Measurements from ENCODE around the gene PDZD2. TPM values are rescaled to one million over a fixed set of nuclear protein-coding genes. Genes with fewer than 3 reads are reported as not detected.

PDZD2 gene
- total and polyA plus RNA-seq, 4 donors = 2.8 to 18.0 (median 5.3) TPM

GRCh38 chr5:31626604-31627234 is 12.2 kb upstream of the PDZD2 start:
- no peak overlapping the region for H3K27ac ChIP-seq (ENCODE audit: low read depth in 1 of 2, low read length in 2 of 2)
- H3K9me3 ChIP-seq (ENCODE audit: control insufficient read depth, low read length) = no peaks in the 10 kb centered on the region
- intact Hi-C loops (cut with DNase I) = no loop called here
- no peaks in the 10 kb centered on the region for H3K36me3 ChIP-seq (ENCODE audit: control insufficient read depth in 1 of 2, insufficient read depth in 2 of 2, low read length in 1 of 2)
- H3K27me3 ChIP-seq (ENCODE audit: control insufficient read depth in 1 of 2, insufficient read depth in 2 of 2, low read length in 1 of 2) = no peaks in the 10 kb centered on the region
- H3K4me3 ChIP-seq (ENCODE audit: low read length in 2 of 2) = no peak overlapping the region
- no peak for DNase-seq
- ATAC-seq (ENCODE audit: low FRiP score) = no peak
- 78 to 85% methylated on average over 11 of the region's 11 CpGs for WGBS, 2 donors
- H3K4me1 ChIP-seq (ENCODE audit: control insufficient read depth in 1 of 2, insufficient read depth in 2 of 2, low read length in 2 of 2) = no peaks in the 10 kb centered on the region

- H3K27ac ChIP-seq (ENCODE audit: low read depth in 1 of 2, low read length in 2 of 2) = no peak overlapping the region
- no peak overlapping the region for H3K4me3 ChIP-seq (ENCODE audit: low read length in 2 of 2)
- H3K9me3 ChIP-seq (ENCODE audit: control insufficient read depth, low read length) = no peaks in the 10 kb centered on the region
- no peaks in the 10 kb centered on the region for H3K36me3 ChIP-seq (ENCODE audit: control insufficient read depth in 1 of 2, insufficient read depth in 2 of 2, low read length in 1 of 2)
- DNase-seq = no peak
- H3K27me3 ChIP-seq (ENCODE audit: control insufficient read depth in 1 of 2, insufficient read depth in 2 of 2, low read length in 1 of 2) = no peaks in the 10 kb centered on the region
- H3K4me1 ChIP-seq (ENCODE audit: control insufficient read depth in 1 of 2, insufficient read depth in 2 of 2, low read length in 2 of 2) = no peaks in the 10 kb centered on the region
- 62 to 72% methylated on average over 7 of the region's 7 CpGs for WGBS, 2 donors
- ATAC-seq (ENCODE audit: low FRiP score) = no peak
- intact Hi-C loops (cut with DNase I) = no loop called here
Observed at GRCh38 chr5:31630931-31631330, 8.0 kb upstream of the PDZD2 start.

GRCh38 chr5:31632460-31632859 is 6.5 kb upstream of the PDZD2 start:
- H3K4me3 ChIP-seq (ENCODE audit: low read length in 2 of 2) = no peak overlapping the region
- no peaks in the 10 kb centered on the region for H3K4me1 ChIP-seq (ENCODE audit: control insufficient read depth in 1 of 2, insufficient read depth in 2 of 2, low read length in 2 of 2)
- no peaks in the 10 kb centered on the region for H3K27me3 ChIP-seq (ENCODE audit: control insufficient read depth in 1 of 2, insufficient read depth in 2 of 2, low read length in 1 of 2)
- no peak for DNase-seq
- ATAC-seq (ENCODE audit: low FRiP score) = no peak
- WGBS, 2 donors = 89 to 93% methylated on average over 1 of the region's 1 CpG
- H3K9me3 ChIP-seq (ENCODE audit: control insufficient read depth, low read length) = no peaks in the 10 kb centered on the region
- no peaks in the 10 kb centered on the region for H3K36me3 ChIP-seq (ENCODE audit: control insufficient read depth in 1 of 2, insufficient read depth in 2 of 2, low read length in 1 of 2)
- intact Hi-C loops (cut with DNase I) = no loop called here
- no peak overlapping the region for H3K27ac ChIP-seq (ENCODE audit: low read depth in 1 of 2, low read length in 2 of 2)

GRCh38 chr5:31635446-31635845 is 3.5 kb upstream of the PDZD2 start:
- Histone ChIP-seq H3K9me3 (ENCODE audit: control insufficient read depth, low read length) (no peaks in the 10 kb centered on the region), H3K27me3 (ENCODE audit: control insufficient read depth in 1 of 2, insufficient read depth in 2 of 2, low read length in 1 of 2) (no peaks in the 10 kb centered on the region), H3K4me3 (ENCODE audit: low read length in 2 of 2) (no peak overlapping the region), H3K27ac (ENCODE audit: low read depth in 1 of 2, low read length in 2 of 2) (no peak overlapping the region), H3K4me1 (ENCODE audit: control insufficient read depth in 1 of 2, insufficient read depth in 2 of 2, low read length in 2 of 2) (no peaks in the 10 kb centered on the region), H3K36me3 (ENCODE audit: control insufficient read depth in 1 of 2, insufficient read depth in 2 of 2, low read length in 1 of 2) (no peaks in the 10 kb centered on the region)
- ATAC-seq (ENCODE audit: low FRiP score) (no peak), DNase-seq (no peak)
- 6 to 11% methylated on average over 1 of the region's 1 CpG for WGBS, 2 donors
- intact Hi-C loops (cut with DNase I) = loop anchor here (5.0 kb wide), 1 partner anchor 172 kb away; no protein-coding TSS in a partner anchor

GRCh38 chr5:31637851-31638250 is 1.1 kb upstream of the PDZD2 start:
- H3K27me3 ChIP-seq (ENCODE audit: control insufficient read depth in 1 of 2, insufficient read depth in 2 of 2, low read length in 1 of 2) = no peaks in the 10 kb centered on the region
- ATAC-seq (ENCODE audit: low FRiP score) = no peak
- intact Hi-C loops (cut with DNase I) = loop anchor here (5.0 kb wide), 1 partner anchor 169 kb away; no protein-coding TSS in a partner anchor
- H3K36me3 ChIP-seq (ENCODE audit: control insufficient read depth in 1 of 2, insufficient read depth in 2 of 2, low read length in 1 of 2) = no peaks in the 10 kb centered on the region
- H3K27ac ChIP-seq (ENCODE audit: low read depth in 1 of 2, low read length in 2 of 2) = no peak overlapping the region
- H3K4me1 ChIP-seq (ENCODE audit: control insufficient read depth in 1 of 2, insufficient read depth in 2 of 2, low read length in 2 of 2) = no peaks in the 10 kb centered on the region
- no peak overlapping the region for H3K4me3 ChIP-seq (ENCODE audit: low read length in 2 of 2)
- no peaks in the 10 kb centered on the region for H3K9me3 ChIP-seq (ENCODE audit: control insufficient read depth, low read length)
- DNase-seq = no peak
- WGBS, 2 donors = 93 to 95% methylated on average over 6 of the region's 6 CpGs

GRCh38 chr5:31638345-31638744 is 586 bp upstream of the PDZD2 start:
- 0 to 5% methylated on average over 9 of the region's 9 CpGs for WGBS, 2 donors
- no peaks in the 10 kb centered on the region for H3K27me3 ChIP-seq (ENCODE audit: control insufficient read depth in 1 of 2, insufficient read depth in 2 of 2, low read length in 1 of 2)
- H3K4me1 ChIP-seq (ENCODE audit: control insufficient read depth in 1 of 2, insufficient read depth in 2 of 2, low read length in 2 of 2) = no peaks in the 10 kb centered on the region
- peak overlapping the region; percentile 63 to 77 for H3K4me3 ChIP-seq (ENCODE audit: low read length in 2 of 2)
- DNase-seq = peak; percentile 54 to 86
- peak overlapping the region in 1 of 2 donors; percentile 4 for H3K27ac ChIP-seq (ENCODE audit: low read depth in 1 of 2, low read length in 2 of 2)
- no peaks in the 10 kb centered on the region for H3K36me3 ChIP-seq (ENCODE audit: control insufficient read depth in 1 of 2, insufficient read depth in 2 of 2, low read length in 1 of 2)
- ATAC-seq (ENCODE audit: low FRiP score) = peak; percentile 4
- intact Hi-C loops (cut with DNase I) = loop anchor here (5.0 kb wide), 1 partner anchor 169 kb away; no protein-coding TSS in a partner anchor
- H3K9me3 ChIP-seq (ENCODE audit: control insufficient read depth, low read length) = no peaks in the 10 kb centered on the region

- 5 to 8% methylated on average over 37 to 50 of the region's 50 CpGs for WGBS, 2 donors
- Histone ChIP-seq H3K27me3 (ENCODE audit: control insufficient read depth in 1 of 2, insufficient read depth in 2 of 2, low read length in 1 of 2) (no peaks in the 10 kb centered on the region), H3K4me3 (ENCODE audit: low read length in 2 of 2) (peak overlapping the region; percentile 63 to 77), H3K4me1 (ENCODE audit: control insufficient read depth in 1 of 2, insufficient read depth in 2 of 2, low read length in 2 of 2) (no peaks in the 10 kb centered on the region), H3K27ac (ENCODE audit: low read depth in 1 of 2, low read length in 2 of 2) (no peak overlapping the region), H3K36me3 (ENCODE audit: control insufficient read depth in 1 of 2, insufficient read depth in 2 of 2, low read length in 1 of 2) (no peaks in the 10 kb centered on the region), H3K9me3 (ENCODE audit: control insufficient read depth, low read length) (no peaks in the 10 kb centered on the region)
- ATAC-seq (ENCODE audit: low FRiP score) (peak; percentile 2), DNase-seq (peak in 1 of 2 donors; percentile 44)
- intact Hi-C loops (cut with DNase I) = loop anchor here (5.0 kb wide), 1 partner anchor 168 kb away; no protein-coding TSS in a partner anchor
Observed at GRCh38 chr5:31639481-31640411, 815 bp downstream of the PDZD2 start.

GRCh38 chr5:31640573-31640972 is 1.6 kb downstream of the PDZD2 start:
- intact Hi-C loops (cut with DNase I) = no loop called here

More at GRCh38 chr5:31640573-31640972, 1.6 kb downstream of the PDZD2 start:
- H3K27me3 ChIP-seq (ENCODE audit: control insufficient read depth in 1 of 2, insufficient read depth in 2 of 2, low read length in 1 of 2) = no peaks in the 10 kb centered on the region
- H3K4me1 ChIP-seq (ENCODE audit: control insufficient read depth in 1 of 2, insufficient read depth in 2 of 2, low read length in 2 of 2) = no peaks in the 10 kb centered on the region
- H3K9me3 ChIP-seq (ENCODE audit: control insufficient read depth, low read length) = no peaks in the 10 kb centered on the region
- no peak overlapping the region for H3K27ac ChIP-seq (ENCODE audit: low read depth in 1 of 2, low read length in 2 of 2)
- H3K36me3 ChIP-seq (ENCODE audit: control insufficient read depth in 1 of 2, insufficient read depth in 2 of 2, low read length in 1 of 2) = no peaks in the 10 kb centered on the region
- no peak for DNase-seq
- no peak overlapping the region for H3K4me3 ChIP-seq (ENCODE audit: low read length in 2 of 2)
- 100% methylated on average over 1 of the region's 1 CpG for WGBS, 2 donors
- no peak for ATAC-seq (ENCODE audit: low FRiP score)

Measured in aorta (tissue), 5 donors.